WTC11 (cell line): Measurements from ENCODE around the gene SH3BGRL3.

ENCODE experiments used
- ATF3 ChIP-seq: sonication (generic); formaldehyde crosslinking; conservative IDR thresholded peaks from 2 replicates; pipeline ENCODE4 v1.8.1; 2022; ENCODE audit warnings: mild to moderate bottlenecking, missing genetic modification reagents
- CTCF ChIP-seq: fragments of 200-600 bp; IDR thresholded peaks from 2 replicates; pipeline ENCODE4 v1.8.0; 2022; ENCODE audit warnings: antibody characterized with exemption
- HMGA2 ChIP-seq: fragments of 250-450 bp; sonication (Bioruptor Pico); IDR thresholded peaks from 2 replicates; pipeline ENCODE4 v1.4.0; 2021; ENCODE audit warnings: mild to moderate bottlenecking, moderate library complexity
- JAZF1 ChIP-seq: fragments of 250-450 bp; sonication (Bioruptor Pico); IDR thresholded peaks from 2 replicates; pipeline ENCODE4 v1.9.0; 2021; ENCODE audit warnings: moderate library complexity, mild to moderate bottlenecking, inconsistent platforms

GRCh38 chr1:26297057-26297790 is 17.3 kb downstream of the SH3BGRL3 start:
- TF ChIP-seq HMGA2 (CRISPR knock-in tag) (no peak), CTCF (no peak), ATF3 (CRISPR knock-in tag) (no peak), JAZF1 (no peak)
